Measurements from ENCODE around the gene ACSS3.
"Not testable (repeated sequence)": the region's sequence is repeated elsewhere in the genome, so short reads cannot be mapped to it uniquely, and the experiment has no call there.

Gene ACSS3

DNA sequence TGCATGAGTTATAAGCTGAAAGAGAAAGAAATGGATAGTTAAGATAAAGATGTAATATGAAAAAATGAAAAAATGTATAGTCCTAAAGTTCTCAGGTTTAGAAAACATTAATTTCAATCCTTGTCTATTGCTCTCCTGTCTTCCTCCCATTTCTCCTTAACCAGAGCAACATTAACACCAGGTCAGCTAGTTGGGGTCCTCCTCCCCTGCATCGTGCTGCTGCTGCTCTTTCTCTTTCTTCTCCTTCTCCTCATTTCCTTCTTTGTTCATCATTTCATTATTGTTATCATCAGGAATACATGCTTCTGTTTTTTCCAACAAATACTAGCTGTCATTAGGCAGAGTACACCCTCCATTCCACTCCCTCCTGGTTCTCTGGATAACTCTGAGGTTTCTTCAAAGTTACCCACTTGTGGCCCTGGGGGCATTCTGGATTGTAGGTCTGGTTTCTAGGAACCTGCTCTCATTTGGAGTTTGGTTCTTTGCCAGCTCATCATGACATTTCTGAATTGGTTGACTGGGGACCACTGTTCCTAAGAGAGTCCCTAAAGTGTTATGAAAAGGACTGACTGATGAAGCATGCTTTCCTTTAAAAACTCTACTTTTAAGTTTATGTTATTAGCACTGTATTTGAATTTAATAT, 17.0 kb downstream of the ACSS3 start:
- no peak for DNase-seq (ENCODE audit: low read depth)

DNA sequence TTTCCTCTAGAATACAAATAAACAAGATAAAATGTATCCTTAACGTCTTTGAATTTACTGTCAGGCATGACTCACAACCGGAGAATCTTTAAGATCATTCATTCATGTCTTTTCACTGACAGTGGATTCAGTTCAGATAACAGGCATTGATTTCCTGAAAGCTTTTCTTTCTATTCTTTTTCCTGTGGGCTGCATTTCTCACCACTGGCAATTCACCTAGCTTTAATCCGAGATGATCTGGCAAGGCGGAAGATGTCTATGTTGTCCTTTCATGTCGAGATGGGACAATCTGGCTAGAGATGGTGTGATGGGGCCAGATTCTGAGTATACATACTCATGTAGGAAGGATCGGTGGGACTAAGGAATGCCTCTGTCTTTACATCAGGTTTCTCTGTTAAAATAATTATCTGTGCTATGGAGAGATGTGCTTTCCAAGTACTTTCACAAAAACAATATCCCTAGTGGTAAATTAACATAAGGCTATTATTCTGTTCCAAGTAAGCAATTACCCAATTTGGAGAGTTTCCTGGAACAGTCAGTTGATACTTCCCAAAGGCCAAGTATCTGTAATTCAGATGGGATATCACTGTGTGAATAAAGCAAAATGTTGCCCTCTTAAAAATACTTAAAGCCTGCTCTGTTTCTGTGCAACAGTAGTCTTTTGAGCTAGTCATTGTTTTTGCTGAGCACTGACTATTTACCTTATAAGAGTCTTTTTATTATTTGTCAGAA, 17.8 kb downstream of the ACSS3 start:
- no peak for DNase-seq (ENCODE audit: low read depth)

DNA sequence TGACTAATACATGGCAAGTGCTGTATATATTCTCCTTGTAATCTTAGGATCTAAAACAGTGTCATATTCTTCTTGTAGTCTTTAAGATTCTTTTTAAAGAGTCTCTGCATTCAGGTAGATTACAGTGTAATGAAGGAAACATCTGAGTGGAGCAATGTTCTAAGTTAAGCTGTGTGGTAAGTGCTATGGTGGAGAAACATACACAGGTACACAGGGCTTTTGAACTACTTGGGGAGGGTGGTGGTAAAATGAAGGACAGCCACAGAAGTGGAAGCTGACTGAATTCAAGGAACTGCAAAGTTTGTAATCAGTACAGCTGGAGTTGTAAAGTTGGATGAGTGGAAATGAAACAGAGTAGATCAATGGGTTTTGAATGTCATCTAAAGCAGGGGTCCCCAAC, 27.8 kb downstream of the ACSS3 start:
- DNase-seq (ENCODE audit: low read depth): no peak

DNA sequence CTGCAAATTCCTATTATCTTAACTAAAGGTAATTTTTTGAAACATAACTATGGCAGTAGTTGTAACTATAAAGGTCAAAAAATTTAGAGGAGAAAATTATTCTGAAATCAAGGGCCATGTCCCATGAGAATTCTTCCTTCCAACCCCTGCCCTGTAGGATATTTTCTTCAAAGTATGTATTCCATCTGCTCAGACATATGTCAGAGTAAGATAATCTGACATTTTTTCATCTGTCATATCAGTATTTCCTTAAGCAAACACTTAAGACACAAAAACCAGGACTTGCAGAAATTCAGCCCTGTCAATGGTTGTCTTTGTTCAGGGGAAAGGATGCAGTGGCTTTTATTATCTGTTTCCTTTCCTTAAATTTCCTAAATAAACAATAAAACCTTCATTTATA, 36.3 kb downstream of the ACSS3 start:
- DNase-seq (ENCODE audit: low read depth): no peak

DNA sequence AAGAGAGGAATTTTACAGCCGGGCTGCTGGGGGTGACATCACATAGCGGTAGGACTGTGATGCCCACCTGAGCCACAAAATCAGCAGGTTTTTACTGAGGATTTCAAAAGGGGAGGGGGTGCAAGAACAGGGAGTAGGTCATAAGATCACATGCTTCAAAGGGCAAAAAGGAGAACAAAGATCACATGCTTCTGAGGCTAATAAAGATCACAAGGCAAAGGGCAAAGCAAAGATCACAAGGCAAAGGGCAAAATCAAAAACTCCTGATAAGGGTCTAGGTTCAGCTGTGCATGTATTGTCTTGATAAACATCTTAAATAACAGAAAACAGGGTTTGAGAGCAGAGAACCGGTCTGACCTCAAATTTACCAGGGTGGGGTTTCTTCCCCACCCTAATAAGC, 41.2 kb downstream of the ACSS3 start:
- not testable (repeated sequence) for DNase-seq (ENCODE audit: low read depth)

DNA sequence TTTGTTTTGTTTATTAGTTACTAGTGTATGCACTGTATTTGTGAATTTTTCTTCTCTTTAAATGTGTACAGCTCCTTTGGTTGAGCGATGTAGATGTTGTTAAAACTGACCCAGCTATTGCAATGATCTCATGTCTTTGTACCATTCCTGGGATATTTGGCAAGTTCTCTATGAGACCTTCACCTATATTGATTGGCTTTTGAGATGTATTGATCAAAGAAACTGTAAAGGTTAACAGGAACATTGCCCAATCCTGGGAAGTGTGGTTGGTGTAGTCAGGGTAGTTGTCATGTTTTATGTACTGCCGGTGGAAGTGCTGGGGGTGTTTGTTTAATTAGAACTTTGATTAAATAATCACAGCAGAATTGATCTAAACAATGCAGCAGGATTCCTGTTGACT, 43.1 kb downstream of the ACSS3 start:
- DNase-seq (ENCODE audit: low read depth): no peak

DNA sequence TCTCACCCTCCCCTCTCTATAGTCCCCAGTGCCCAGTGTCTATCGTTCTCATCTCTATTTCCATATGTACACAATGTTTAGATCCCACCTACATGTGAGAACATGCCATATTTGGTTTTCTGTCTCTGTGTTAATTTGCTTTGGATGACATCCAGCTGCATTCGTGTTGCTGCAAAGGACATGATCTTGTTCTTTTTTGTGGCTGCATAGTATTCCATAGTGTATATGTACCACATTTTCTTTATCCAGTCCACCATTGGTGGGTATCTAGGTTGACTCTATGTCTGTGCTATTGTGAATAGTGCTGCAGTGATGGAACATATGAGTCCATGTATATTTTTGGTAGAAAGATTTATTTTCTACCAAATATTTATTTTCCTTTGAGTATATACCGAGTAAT, 45.7 kb downstream of the ACSS3 start:
- DNase-seq (ENCODE audit: low read depth): no peak

DNA sequence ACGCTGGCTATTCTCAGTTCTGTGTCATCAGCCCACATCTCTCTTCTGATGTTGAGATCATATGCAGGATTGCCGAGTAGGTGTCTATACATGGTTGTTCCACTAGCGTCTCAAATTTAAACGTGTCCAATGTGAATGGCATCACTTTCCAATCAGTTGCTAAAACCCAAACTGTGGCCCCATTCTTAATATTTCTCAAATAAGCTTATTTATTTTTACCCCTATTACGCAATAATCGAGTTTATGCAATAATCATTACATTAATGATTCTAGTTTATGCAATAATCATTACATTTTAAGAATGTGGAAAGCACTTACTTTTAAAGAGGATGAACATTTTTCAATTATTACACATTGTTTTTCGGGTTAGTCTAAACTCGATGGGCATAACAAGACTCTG, 47.8 kb downstream of the ACSS3 start:
- no peak for DNase-seq (ENCODE audit: low read depth)

DNA sequence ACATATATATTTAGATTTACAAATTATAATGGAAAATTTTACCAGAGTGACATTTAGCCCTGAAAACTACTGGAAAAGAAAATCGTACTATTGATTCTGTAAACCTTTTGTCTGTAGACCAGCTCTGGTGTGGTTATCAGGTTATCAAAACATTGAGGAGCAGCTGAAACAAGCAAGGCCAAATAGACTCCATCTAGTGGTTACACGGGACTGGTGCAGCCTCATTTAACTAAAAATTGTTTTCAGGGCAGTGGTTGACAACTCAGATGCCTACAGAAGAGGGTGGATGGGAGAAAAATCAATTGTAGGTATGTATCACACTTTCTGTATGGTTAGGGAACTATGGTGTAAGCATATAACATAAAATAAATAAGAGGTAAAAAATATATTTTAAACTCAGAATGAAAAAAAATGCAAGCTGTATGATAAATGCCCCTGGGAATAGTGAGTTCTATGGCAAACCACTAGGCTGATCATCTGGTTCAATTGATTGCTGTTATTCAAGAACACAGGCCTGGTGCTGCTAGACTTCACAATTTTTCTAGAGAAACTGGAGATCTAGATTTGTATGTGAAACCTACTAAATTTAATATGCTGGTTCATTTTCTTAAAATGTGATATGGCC, 51.2 kb downstream of the ACSS3 start:
- peak; percentile 14 for DNase-seq (ENCODE audit: low read depth)

DNA sequence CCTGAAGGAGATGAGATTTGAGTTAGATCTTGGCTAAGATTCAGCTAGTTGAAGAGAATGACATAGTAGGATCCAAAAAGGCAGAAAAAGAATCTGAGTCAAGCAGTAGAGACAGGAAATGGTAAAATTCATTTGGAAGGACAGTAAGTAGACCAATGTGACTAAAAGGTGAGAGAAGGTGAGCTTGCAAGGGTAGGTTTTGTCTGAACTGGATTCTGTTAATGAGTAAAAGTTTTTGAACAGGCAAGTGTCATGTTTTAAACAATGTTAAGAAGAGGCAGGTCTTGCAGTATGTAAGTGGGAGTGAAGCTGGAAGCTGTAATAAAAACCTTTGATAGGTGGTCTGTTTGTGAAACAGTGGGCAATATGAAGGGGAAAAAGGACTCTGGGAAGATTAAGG, 58.6 kb downstream of the ACSS3 start:
- no peak for DNase-seq (ENCODE audit: low read depth)

DNA sequence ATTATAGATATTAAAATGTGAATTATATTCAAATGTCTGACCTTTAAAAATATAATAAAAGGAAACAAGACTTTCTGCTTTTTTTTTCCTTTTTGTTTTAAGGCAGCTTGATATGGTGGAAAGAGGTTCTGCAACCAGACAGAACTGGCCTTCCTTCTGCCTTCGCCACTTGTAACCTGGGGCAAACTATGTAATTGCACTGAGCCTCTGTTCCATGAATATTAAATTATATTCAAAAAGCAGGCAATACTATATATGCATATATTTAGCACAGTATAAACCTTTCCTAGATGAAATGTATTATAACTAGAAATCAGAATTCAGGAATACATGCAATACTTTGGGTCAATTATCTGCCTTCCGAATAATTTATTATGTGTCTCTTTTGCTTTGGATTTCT, 59.9 kb downstream of the ACSS3 start:
- no peak for DNase-seq (ENCODE audit: low read depth)

DNA sequence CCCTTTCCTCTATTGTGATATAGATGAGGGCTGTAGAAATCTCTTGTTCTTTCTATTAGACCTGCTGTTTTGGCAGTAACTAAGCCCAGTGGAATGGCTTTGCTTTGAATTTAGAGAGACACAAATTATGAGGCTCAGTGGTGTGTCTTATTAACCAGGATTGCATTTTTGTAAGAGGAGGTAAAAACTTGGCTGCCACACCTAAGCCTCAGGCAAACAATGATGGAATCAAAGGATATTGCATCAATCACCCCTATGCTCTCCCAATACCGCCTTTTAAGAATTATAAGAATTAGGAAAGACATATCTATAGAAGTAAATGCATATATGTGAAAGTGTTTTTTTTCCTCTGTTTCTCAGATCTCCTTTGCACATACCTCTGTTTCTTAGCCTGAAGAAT, 63.3 kb downstream of the ACSS3 start:
- DNase-seq (ENCODE audit: low read depth): no peak

DNA sequence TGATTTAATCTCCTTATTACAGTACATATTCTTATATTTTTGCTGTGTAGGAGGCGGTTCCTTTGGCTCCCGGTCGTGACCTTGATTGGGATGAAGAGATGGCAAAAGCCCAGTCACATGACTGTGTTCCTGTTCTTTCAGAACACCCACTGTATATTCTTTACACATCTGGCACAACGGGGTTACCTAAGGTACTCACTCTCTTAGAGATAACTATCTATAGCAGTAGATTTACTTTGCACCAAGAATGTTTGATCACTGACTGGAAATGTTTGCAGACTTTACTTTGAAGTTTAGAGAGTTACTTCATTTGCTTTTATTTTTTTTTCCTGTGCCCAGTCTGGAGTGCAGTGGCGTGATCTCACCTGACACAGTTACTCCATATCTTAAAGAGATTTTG, 65.2 kb downstream of the ACSS3 start:
- DNase-seq (ENCODE audit: low read depth): no peak

DNA sequence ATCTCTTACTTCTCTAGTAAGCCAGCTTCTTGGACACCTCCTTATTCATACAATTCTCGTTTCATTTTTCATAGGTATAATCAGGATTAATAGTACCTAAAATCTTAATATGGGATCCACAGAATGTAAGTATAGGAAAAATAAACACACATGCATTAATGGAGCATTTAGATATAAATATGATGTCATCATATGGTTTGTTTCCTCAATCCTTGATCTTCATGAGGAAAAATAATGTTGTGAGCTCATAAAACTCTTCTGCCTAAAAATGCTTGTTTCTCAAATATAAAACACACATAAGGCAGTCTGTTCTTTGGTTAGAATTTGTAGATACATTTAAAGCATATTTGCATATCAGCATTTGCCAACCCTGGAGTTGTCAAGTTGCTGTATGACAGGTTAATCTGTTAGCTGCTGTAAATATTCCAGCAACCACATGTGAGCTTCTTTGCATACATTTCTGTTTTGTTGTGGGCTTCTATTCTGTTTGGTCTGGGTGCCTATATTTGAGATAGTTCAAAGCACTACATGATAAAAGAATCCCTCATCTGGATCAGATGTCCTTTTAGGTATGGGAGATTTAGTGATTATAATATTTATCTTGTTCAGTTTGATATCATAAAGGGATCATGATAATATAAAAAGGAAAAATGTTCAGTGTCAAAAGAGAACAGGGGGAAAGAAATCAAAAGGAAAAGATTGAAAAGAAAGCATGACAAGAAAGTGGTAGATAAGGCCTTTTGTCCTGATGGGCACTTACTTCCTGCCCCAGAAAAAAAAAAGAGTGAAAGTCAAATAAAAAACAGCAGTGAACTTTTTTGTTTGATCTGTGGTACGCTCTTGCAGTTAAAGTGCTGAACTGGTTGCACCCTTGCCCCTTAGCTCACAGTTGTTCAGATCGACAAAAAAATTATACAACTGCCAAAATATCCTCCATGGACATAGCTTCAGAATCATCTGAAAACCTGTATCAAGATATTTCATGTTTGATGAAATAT, 68.6 kb downstream of the ACSS3 start:
- DNase-seq (ENCODE audit: low read depth): no peak

DNA sequence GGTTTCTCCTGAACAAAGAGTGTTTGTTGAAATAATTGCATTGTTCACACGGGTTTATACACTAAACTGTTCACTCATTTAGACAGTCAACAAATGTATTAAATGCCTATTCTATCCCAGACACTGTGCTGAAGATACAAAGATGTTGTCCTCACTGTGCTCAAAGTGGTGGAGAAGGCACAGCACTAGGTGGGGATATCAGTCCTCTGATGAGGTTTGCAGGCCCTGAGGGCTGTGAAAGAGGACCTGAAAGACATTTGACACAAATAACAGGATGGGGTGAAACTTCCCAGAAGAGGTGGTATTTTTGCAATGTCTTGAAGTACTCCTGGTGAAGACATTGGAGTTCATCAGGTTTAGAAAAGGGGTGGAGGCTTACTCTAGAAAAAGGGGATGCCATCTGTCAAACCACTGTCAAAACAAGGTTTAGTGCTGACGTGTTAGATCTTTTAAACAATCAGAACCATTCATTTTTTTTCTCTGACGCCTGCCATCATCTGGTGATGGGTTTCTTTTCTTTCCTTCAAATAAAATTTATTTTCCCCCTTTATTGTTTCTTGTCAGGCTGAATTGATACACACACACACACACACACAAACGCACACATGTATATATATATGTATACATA, 69.5 kb downstream of the ACSS3 start:
- DNase-seq (ENCODE audit: low read depth): no peak

DNA sequence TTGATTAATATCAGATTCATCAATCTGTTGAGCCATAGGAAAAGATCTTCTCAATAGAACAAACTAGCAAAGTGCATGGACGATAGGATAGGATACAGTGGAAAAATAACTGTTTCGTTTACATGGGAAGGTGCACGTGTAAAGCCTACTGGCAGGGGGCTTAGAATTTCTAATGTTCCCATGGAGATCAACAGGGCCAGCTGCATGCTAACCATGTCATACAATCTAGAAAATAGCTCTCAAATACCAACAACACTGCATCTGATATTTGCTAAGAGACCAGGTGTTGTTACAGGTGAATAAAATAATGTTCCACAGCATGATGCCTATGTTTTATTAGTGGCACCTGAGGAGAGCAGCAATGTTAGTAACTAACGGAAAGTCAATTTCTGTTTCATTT, 72.5 kb downstream of the ACSS3 start:
- no peak for DNase-seq (ENCODE audit: low read depth)

DNA sequence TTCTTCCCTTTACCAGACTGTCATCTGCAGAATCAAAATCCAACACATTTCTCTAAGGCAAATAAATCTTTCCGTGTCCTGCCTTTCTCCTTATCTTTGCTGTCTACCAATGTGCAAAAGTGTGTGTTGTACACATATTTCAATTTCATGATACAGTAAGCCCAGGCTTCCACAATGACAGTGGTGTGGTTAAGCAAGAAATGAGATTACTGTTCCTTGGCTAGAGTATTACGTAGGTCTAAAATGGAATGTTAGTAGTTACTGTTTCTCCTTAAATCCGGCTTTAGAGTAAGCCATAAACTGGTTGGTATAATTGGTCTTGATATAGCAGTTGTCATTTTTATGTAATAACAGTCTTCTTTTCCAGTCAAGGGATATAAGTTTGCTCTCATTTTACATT, 82.0 kb downstream of the ACSS3 start:
- DNase-seq (ENCODE audit: low read depth): no peak

DNA sequence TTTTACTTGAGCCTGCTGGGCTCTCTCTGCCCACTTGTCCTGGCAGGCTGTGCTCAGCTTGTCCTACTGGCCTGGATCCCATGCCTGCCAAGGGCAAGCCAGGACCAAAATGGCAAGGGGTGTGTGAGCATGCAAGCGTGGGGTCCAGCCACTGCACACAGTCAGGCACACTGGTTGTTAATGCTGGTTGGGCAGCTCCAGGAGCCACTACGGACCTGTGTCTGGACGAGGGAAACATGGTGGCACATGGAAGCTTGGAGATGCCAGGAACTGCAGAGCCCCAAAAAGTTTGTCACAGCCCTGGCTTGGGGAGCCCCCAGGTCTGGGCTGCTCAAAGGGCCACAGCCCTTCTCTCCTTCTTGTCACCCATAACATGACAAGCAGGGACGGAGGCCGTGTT, 83.8 kb downstream of the ACSS3 start:
- no peak for DNase-seq (ENCODE audit: low read depth)

DNA sequence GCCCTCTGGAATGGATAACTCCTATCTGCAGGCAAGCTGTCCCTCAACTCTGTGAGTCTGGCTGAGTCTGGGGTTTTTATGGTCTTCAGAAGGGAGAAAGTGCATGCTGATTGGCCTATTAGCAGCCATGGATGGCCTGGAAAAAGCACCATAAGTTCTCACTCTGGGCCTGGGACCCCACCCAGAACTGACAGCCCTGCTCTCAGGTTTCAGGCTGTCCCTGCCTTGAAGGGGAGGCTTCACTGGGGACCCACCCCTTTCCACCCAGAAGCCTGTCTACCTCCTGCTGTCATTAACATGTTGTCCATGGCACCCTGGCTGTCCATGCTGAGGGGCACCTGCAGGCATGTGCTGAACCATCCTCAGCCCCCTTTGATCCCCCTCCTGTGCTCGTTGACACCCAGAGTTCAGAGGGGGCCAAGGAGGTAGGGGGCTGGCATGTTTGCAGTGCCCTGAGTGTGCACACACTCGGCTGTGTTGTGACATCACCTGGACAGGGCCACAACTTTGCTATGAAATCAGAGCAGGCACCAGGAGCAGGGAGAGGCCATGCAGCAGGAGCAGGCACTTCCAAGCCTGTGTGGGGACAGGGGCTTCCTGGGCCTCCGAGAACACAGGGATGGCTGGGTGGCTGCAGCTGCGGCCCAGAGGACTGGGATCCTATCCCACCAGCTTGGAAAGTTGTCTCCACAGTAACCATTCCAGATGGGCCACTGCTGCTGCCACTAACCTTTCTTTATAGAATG, 84.7 kb downstream of the ACSS3 start:
- DNase-seq (ENCODE audit: low read depth): no peak

DNA sequence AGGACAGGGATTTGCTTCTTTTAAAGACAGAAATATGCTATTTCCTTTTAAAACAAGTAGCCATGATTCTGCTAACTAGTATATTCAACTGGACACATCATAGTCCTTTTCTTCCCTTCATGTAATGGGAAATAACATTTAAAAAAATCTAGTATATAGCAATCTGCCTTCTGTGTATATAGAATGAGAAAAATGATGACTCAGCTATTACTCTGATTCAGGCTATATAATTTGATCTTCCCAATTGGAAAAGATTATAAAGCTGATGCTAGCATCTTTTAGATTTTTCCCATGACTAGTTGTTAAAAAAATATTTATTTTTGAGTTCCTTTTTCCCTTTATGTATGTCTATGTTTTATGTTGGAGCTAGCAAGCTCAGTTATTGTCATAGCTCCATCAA, 86.9 kb downstream of the ACSS3 start:
- no peak for DNase-seq (ENCODE audit: low read depth)

DNA sequence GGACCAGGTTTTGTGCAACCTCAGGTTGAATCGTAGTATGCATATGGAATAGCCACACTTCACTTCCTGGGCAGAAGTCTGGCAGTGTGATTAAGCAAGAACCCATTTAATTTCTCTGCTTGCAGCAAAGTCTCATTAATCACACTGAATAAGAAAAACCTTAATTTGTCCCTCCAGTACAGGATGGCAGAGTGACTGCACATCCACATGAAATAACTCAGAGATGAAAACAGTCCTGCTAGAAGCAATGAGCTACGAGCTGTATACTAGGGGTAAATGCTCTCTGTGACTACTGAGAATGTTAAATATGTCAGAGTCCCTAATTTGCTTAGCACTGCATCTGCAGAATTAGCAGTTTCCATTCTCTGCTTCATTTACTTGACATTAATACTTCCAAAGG, 88.9 kb downstream of the ACSS3 start:
- no peak for DNase-seq (ENCODE audit: low read depth)

Data from GM04504 (cell line).